OCI-LY7 (cell line): ENCODE results near the gene IFT25.

ENCODE experiments used
- EZH2phosphoT487 ChIP-seq: fragments of 200-600 bp; sonication (generic); IDR thresholded peaks from 2 replicates; pipeline ENCODE4 v1.6.1; 2018; ENCODE audit warnings: low read depth, borderline replicate concordance, mild to moderate bottlenecking, mixed run types, antibody characterized with exemption, low read length, moderate library complexity, mixed read lengths
- TF ChIP-seq, protein P1 (sequence below): fragments of 200-600 bp; sonication (generic); conservative IDR thresholded peaks from 2 replicates; pipeline ENCODE4 v1.5.1; 2014; ENCODE audit warnings: mild to moderate bottlenecking, antibody characterized with exemption, low read length, moderate library complexity, mixed read lengths

GRCh38 chr1:53943490-53944043, 1.9 kb downstream of the IFT25 start:
- TF ChIP-seq, protein P1, sequence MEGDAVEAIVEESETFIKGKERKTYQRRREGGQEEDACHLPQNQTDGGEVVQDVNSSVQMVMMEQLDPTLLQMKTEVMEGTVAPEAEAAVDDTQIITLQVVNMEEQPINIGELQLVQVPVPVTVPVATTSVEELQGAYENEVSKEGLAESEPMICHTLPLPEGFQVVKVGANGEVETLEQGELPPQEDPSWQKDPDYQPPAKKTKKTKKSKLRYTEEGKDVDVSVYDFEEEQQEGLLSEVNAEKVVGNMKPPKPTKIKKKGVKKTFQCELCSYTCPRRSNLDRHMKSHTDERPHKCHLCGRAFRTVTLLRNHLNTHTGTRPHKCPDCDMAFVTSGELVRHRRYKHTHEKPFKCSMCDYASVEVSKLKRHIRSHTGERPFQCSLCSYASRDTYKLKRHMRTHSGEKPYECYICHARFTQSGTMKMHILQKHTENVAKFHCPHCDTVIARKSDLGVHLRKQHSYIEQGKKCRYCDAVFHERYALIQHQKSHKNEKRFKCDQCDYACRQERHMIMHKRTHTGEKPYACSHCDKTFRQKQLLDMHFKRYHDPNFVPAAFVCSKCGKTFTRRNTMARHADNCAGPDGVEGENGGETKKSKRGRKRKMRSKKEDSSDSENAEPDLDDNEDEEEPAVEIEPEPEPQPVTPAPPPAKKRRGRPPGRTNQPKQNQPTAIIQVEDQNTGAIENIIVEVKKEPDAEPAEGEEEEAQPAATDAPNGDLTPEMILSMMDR = no peak
- TF ChIP-seq EZH2phosphoT487 = no peak
